Measurements from ENCODE around the gene IFNLR1. TPM values are rescaled to one million over a fixed set of nuclear protein-coding genes. Genes with fewer than 3 reads are reported as not detected.

IFNLR1 gene
- polyA plus RNA-seq, 1 donor (not counting 4 experiments of a cell fraction or from before 2014, with no cell fraction given), result 3.4 TPM

GRCh38 chr1:24224761-24225160 is 37.7 kb upstream of the IFNLR1 start:
- no peak overlapping the region for H3K27ac ChIP-seq (ENCODE audit: control insufficient read depth, insufficient read depth, low read length)
- H3K36me3 ChIP-seq (ENCODE audit: control insufficient read depth in 2 of 2, extremely low read depth in 1 of 2, insufficient read depth in 2 of 2, low read length in 2 of 2), result no peaks in the 10 kb centered on the region
- H3K79me2 ChIP-seq (ENCODE audit: control insufficient read depth, insufficient read depth, low read length), result no peaks in the 10 kb centered on the region
- H3K9me1 ChIP-seq (ENCODE audit: control insufficient read depth, extremely low read depth, insufficient read depth, low read length), result no peaks in the 10 kb centered on the region
- H3K4me2 ChIP-seq (ENCODE audit: control insufficient read depth, extremely low read depth, insufficient read depth, low read depth, low read length), result no peak overlapping the region
- no peak for DNase-seq (ENCODE audit: low read depth, low spot score)
- H3K9me3 ChIP-seq (ENCODE audit: control insufficient read depth, low read depth, low read length), result no peaks in the 10 kb centered on the region
- dilution Hi-C loops (cut with MboI; ENCODE audit: extremely low pct_ligation_motif_present, low sequenced_read_pairs), result no loop called here
- H3K9ac ChIP-seq (ENCODE audit: control insufficient read depth, extremely low read depth, insufficient read depth, low read length), result no peak overlapping the region
- FAIRE-seq, result no peak
- no peak for TF ChIP-seq CTCF (optimal IDR thresholded peaks at IDR 0.05 in 1 of 3, IDR thresholded peaks at IDR 0.05 in 1 of 3, conservative IDR thresholded peaks at IDR 0.05 in 1 of 3; ENCODE audit: extremely low read depth in 1 of 3, insufficient read depth in 2 of 3, low read length in 3 of 3)
- TF ChIP-seq EZH2 (IDR thresholded peaks at IDR 0.05; ENCODE audit: low read length), result no peak
- no peaks in the 10 kb centered on the region for H4K20me1 ChIP-seq (ENCODE audit: control insufficient read depth, extremely low read depth, insufficient read depth, low read length)
- no peak overlapping the region for H2AFZ ChIP-seq (ENCODE audit: control insufficient read depth, low read length)
- H3K4me3 ChIP-seq (ENCODE audit: control insufficient read depth in 2 of 3, extremely low read depth in 1 of 3, insufficient read depth in 2 of 3, low read depth in 1 of 3, low read length in 3 of 3), result no peak overlapping the region
- no peaks in the 10 kb centered on the region for H3K4me1 ChIP-seq (ENCODE audit: control insufficient read depth, extremely low read depth, insufficient read depth, low read length)
- H3K27me3 ChIP-seq (ENCODE audit: control insufficient read depth, extremely low read depth, insufficient read depth, low read length), result peaks cover 12% of the 10 kb centered on the region

- no peak overlapping the region for H2AFZ ChIP-seq (ENCODE audit: control insufficient read depth, low read length)
- H3K4me1 ChIP-seq (ENCODE audit: control insufficient read depth, extremely low read depth, insufficient read depth, low read length), result no peaks in the 10 kb centered on the region
- dilution Hi-C loops (cut with MboI; ENCODE audit: extremely low pct_ligation_motif_present, low sequenced_read_pairs), result no loop called here
- TF ChIP-seq EZH2 (IDR thresholded peaks at IDR 0.05; ENCODE audit: low read length) (no peak), CTCF (optimal IDR thresholded peaks at IDR 0.05 in 1 of 3, IDR thresholded peaks at IDR 0.05 in 1 of 3, conservative IDR thresholded peaks at IDR 0.05 in 1 of 3; ENCODE audit: extremely low read depth in 1 of 3, insufficient read depth in 2 of 3, low read length in 3 of 3) (no peak)
- H3K79me2 ChIP-seq (ENCODE audit: control insufficient read depth, insufficient read depth, low read length), result no peaks in the 10 kb centered on the region
- H3K27ac ChIP-seq (ENCODE audit: control insufficient read depth, insufficient read depth, low read length), result no peak overlapping the region
- H3K9ac ChIP-seq (ENCODE audit: control insufficient read depth, extremely low read depth, insufficient read depth, low read length), result no peak overlapping the region
- FAIRE-seq, result no peak
- no peak overlapping the region for H3K4me2 ChIP-seq (ENCODE audit: control insufficient read depth, extremely low read depth, insufficient read depth, low read depth, low read length)
- no peak overlapping the region for H3K4me3 ChIP-seq (ENCODE audit: control insufficient read depth in 2 of 3, extremely low read depth in 1 of 3, insufficient read depth in 2 of 3, low read depth in 1 of 3, low read length in 3 of 3)
- DNase-seq (ENCODE audit: low read depth, low spot score), result no peak
- H4K20me1 ChIP-seq (ENCODE audit: control insufficient read depth, extremely low read depth, insufficient read depth, low read length), result no peaks in the 10 kb centered on the region
- peaks cover 12% of the 10 kb centered on the region for H3K27me3 ChIP-seq (ENCODE audit: control insufficient read depth, extremely low read depth, insufficient read depth, low read length)
- no peaks in the 10 kb centered on the region for H3K9me1 ChIP-seq (ENCODE audit: control insufficient read depth, extremely low read depth, insufficient read depth, low read length)
- H3K9me3 ChIP-seq (ENCODE audit: control insufficient read depth, low read depth, low read length), result no peaks in the 10 kb centered on the region
- no peaks in the 10 kb centered on the region for H3K36me3 ChIP-seq (ENCODE audit: control insufficient read depth in 2 of 2, extremely low read depth in 1 of 2, insufficient read depth in 2 of 2, low read length in 2 of 2)
Measured at GRCh38 chr1:24224086-24224485, 37.0 kb upstream of the IFNLR1 start.
